GM12875 (cell line): Measurements from ENCODE around the gene PPP2CA.
"Not testable (repeated sequence)": the region's sequence is repeated elsewhere in the genome, so short reads cannot be mapped to it uniquely, and the experiment has no call there.

Experiments
- H3K4me3 ChIP-seq: one replicate; pipeline ENCODE4 v1.5.1; 2011; ENCODE audit warnings: low read depth, low read length, control low read depth
- CTCF ChIP-seq: IDR thresholded peaks from 2 replicates; pipeline ENCODE4 v1.5.1; 2011; ENCODE audit warnings: low read depth, mild to moderate bottlenecking, control low read depth, inconsistent platforms, low read length, moderate library complexity, borderline replicate concordance; ENCODE audit not compliant: insufficient read depth

The PPP2CA gene

GRCh38 chr5:134225780-134226440 lies at the start of gene PPP2CA:
TSS of gene PPP2CA (minus strand) at chr5:134226073. CDS start at chr5:134225861, 212 bp downstream.
- peak within 1 kb of the TSS; percentile 90 for H3K4me3 ChIP-seq
- no peak for TF ChIP-seq CTCF

DNA sequence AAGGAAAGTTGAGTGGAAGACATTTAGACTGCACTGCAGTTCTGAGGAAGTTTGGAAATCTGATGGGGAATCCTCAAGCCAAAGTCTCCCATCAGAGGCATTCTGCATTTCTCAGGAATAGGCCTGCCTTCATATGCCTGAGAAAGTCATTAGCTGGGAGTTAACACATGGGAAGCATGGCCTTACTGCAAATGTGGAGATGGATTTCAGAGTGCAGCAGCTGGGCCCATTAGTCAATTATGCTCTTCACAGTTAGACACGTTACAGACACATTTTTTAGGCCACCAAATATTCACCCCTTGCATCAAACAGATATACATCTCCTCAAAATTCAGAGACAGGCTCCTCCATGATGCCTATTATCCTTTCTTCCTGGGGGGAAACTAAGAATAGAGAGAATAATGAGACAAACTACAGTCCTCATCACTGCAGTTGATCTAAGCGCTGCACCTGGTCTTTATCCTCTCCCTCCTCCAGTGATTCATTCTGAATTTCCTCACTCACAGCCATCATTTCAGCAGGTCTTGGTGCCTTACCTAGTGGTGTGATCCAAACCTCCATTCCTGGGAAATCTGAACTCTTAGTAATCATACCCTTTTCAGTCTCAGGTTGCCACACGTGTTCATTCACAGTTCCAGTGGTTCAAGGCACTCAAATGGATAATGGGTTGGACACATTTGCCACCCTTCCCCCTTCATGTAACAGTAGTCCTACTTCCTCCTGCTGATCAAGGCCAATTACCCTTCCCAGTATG lies 47.9 kb upstream of the PPP2CA start:
- TF ChIP-seq CTCF: no peak
- no peak overlapping the region for H3K4me3 ChIP-seq

DNA sequence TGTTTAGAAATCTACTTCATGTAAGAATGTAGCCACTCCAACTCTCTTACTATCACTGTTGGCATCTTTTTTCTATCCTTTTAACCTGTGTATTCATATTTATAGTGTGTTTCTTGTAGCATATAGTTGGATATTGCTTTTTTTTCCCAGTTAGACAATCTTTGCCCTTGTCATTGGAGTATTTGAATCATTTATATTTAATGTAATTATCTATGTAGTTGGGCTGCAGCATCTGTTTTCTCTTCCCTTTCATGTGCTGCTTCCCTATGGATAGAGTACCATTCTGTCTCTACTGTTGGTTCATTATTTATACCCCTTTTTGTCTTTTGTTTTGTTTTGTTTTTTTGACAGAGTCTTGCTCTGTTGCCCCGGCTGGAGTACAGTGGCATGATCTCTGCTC lies 45.2 kb upstream of the PPP2CA start:
- TF ChIP-seq CTCF: no peak
- no peak overlapping the region for H3K4me3 ChIP-seq

DNA sequence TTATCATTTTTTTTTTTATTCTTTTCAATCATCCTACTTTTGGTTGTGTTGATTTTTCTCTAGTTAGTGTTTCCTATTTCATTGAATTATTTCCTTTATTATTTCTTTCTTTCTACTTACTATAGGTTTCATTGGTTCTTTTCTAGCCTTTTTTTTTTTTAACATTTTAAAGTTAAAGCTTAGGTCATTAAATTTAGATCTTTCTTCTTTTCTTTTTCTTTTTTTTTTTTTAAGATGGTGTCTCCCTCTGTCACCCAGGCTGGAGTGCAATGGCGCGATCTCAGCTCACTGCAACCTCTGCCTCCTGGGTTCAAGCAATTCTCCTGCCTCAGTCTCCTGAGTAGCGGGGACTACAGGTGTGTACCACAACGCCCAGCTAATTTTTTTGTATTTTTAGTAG lies 43.0 kb upstream of the PPP2CA start:
- TF ChIP-seq CTCF: no peak

GRCh38 chr5:134268019-134268601 lies 42.2 kb upstream of the PPP2CA start:
- TF ChIP-seq CTCF: no peak
- no peak overlapping the region for H3K4me3 ChIP-seq

More for the DNA sequence above, 43.0 kb upstream of the PPP2CA start:
- no peak overlapping the region for H3K4me3 ChIP-seq

DNA sequence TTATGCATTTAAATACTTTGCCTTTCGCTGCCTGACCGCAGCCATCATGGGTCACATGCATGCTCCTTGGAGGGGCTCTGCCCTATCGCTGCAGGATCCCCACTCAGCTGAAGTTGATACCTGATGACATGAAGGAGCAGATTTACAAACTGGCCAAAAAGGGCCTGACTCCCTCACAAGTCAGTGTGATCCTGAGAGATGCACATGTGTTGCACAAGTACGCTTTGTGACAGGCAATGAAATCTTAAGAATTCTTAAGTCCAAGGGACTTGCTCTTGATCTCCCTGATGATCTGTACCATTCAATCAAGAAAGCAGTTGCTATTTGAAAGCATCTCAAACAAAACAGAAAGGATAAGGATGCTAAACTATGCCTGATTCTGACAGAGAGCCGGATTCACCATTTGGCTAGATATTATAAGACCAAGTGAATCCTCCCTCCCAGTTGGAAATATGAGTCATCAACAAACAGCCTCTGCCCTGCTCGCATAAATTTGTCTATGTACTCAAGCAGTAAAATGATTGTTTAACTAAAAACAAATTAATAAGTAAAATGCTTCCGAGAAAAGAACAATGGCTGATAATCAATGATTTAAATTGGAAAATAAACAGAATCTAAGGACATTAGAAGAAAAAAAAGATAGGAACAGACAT lies 41.6 kb upstream of the PPP2CA start:
- TF ChIP-seq CTCF: no peak
- no peak overlapping the region for H3K4me3 ChIP-seq

GRCh38 chr5:134263801-134264200 lies 37.9 kb upstream of the PPP2CA start:
- TF ChIP-seq CTCF: no peak
- no peak overlapping the region for H3K4me3 ChIP-seq

- H3K4me3 ChIP-seq: not testable (repeated sequence)
Observed at GRCh38 chr5:134262629-134263028, 36.8 kb upstream of the PPP2CA start.
